Keratinocyte (primary cell): Measurements from ENCODE around the gene CILP2. TPM values are rescaled to one million over a fixed set of nuclear protein-coding genes. Genes with fewer than 3 reads are reported as not detected.

Experiments used
- DNase-seq: peaks from one replicate; pipeline ENCODE4 v3.0.0-alpha.2; 2011; ENCODE audit warnings: low read depth, missing footprints, low spot score
- FAIRE-seq: peaks from 2 replicates; lab custom pipeline; 2011; peaks lifted over from hg19 to GRCh38; lab: Jason Lieb, UNC
- H2AFZ ChIP-seq: 2 replicates; pipeline ENCODE4 v1.6.0; 2012; ENCODE audit warnings: low read length, control low read depth, inconsistent platforms; ENCODE audit not compliant: control insufficient read depth
- H3K27ac ChIP-seq: 2 replicates; pipeline ENCODE4 v1.5.1; 2011; ENCODE audit warnings: low read length; ENCODE audit not compliant: control insufficient read depth, insufficient read depth
- H3K27me3 ChIP-seq: 3 replicates; pipeline ENCODE4 v1.6.0; 2011; ENCODE audit warnings: low read length; ENCODE audit not compliant: control insufficient read depth, insufficient read depth; ENCODE audit errors: extremely low read depth
- H3K36me3 ChIP-seq, 2 experiments: 2 replicates in 1 of 2; 3 replicates in 1 of 2; pipeline ENCODE4 v1.5.1; 2011; ENCODE audit warnings: low read length in 2 of 2, mild to moderate bottlenecking in 1 of 2; ENCODE audit not compliant: control insufficient read depth in 2 of 2, insufficient read depth in 2 of 2; ENCODE audit errors: extremely low read depth in 1 of 2
- H3K4me1 ChIP-seq: 3 replicates; pipeline ENCODE4 v1.5.1; 2011; ENCODE audit warnings: low read length; ENCODE audit not compliant: control insufficient read depth, insufficient read depth; ENCODE audit errors: extremely low read depth
- H3K4me2 ChIP-seq: 3 replicates; pipeline ENCODE4 v1.6.0; 2011; ENCODE audit warnings: low read depth, low read length; ENCODE audit not compliant: control insufficient read depth, insufficient read depth; ENCODE audit errors: extremely low read depth
- H3K4me3 ChIP-seq, 3 experiments: fragments of 200-600 bp in 1 of 3; sonication (generic) in 1 of 3; 2 replicates in 2 of 3; 3 replicates in 1 of 3; pipeline ENCODE4 v1.5.1; 2011 to 2016; ENCODE audit warnings: low read length in 3 of 3, mild to moderate bottlenecking in 3 of 3, control low read depth in 2 of 3, inconsistent platforms in 1 of 3, low read depth in 1 of 3, mixed read lengths in 1 of 3, mixed run types in 1 of 3, moderate library complexity in 1 of 3; ENCODE audit not compliant: control insufficient read depth in 2 of 3, insufficient read depth in 2 of 3; ENCODE audit errors: extremely low read depth in 1 of 3
- H3K79me2 ChIP-seq: 2 replicates; pipeline ENCODE4 v1.6.0; 2012; ENCODE audit warnings: low read length; ENCODE audit not compliant: control insufficient read depth, insufficient read depth
- H3K9ac ChIP-seq: 3 replicates; pipeline ENCODE4 v1.6.0; 2011; ENCODE audit warnings: low read length; ENCODE audit not compliant: control insufficient read depth, insufficient read depth; ENCODE audit errors: extremely low read depth
- H3K9me1 ChIP-seq: 3 replicates; pipeline ENCODE4 v1.6.0; 2011; ENCODE audit warnings: low read length; ENCODE audit not compliant: control insufficient read depth, insufficient read depth; ENCODE audit errors: extremely low read depth
- H3K9me3 ChIP-seq: 2 replicates; pipeline ENCODE4 v1.5.1; 2012; ENCODE audit warnings: low read depth, low read length; ENCODE audit not compliant: control insufficient read depth
- H4K20me1 ChIP-seq: 3 replicates; pipeline ENCODE4 v1.6.0; 2011; ENCODE audit warnings: low read length; ENCODE audit not compliant: control insufficient read depth, insufficient read depth; ENCODE audit errors: extremely low read depth
- EZH2 ChIP-seq: IDR thresholded peaks from one replicate; pipeline ENCODE4 v1.6.1; 2012; ENCODE audit warnings: inconsistent platforms, mild to moderate bottlenecking, low read length, moderate library complexity
- dilution Hi-C: fragments of 300-500 bp; cut with MboI; formaldehyde crosslinking; loops from one replicate; pipeline ENCODE4 v1.7.0; 2020; ENCODE audit warnings: low sequenced_read_pairs; ENCODE audit not compliant: extremely low pct_ligation_motif_present
- polyA plus RNA-seq, 5 experiments: library from polyadenylated mRNA; depleted of rRNA in 3 of 5; stranded (reverse) in 3 of 5; stranded (forward) in 1 of 5; unstranded in 1 of 5; fragments of >200 nt; gene quantifications; 1 replicate in 1 of 5; 2 replicates in 3 of 5; 3 replicates in 1 of 5; pipeline versions ENCODE4 v1.2.1 to v1.2.3, GENCODE V29; 2011 to 2012; ENCODE audit warnings: missing spikeins in 2 of 5, low read depth in 1 of 5, low replicate concordance in 1 of 5
- TF ChIP-seq, protein P1 (sequence below), 3 experiments: IDR thresholded peaks in 1 of 3; conservative IDR thresholded peaks in 1 of 3; optimal IDR thresholded peaks in 1 of 3; 2 replicates in 2 of 3; 3 replicates in 1 of 3; pipeline versions ENCODE3 to v1.5.1; 2011; ENCODE audit warnings: low read length in 3 of 3, mild to moderate bottlenecking in 3 of 3, moderate library complexity in 2 of 3, control low read depth in 1 of 3, inconsistent platforms in 1 of 3; ENCODE audit not compliant: insufficient read depth in 2 of 3; ENCODE audit errors: extremely low read depth in 1 of 3

Gene CILP2
- polyA plus RNA-seq, 1 donor (not counting 4 experiments of a cell fraction or from before 2014, with no cell fraction given): 0.07 TPM

DNA sequence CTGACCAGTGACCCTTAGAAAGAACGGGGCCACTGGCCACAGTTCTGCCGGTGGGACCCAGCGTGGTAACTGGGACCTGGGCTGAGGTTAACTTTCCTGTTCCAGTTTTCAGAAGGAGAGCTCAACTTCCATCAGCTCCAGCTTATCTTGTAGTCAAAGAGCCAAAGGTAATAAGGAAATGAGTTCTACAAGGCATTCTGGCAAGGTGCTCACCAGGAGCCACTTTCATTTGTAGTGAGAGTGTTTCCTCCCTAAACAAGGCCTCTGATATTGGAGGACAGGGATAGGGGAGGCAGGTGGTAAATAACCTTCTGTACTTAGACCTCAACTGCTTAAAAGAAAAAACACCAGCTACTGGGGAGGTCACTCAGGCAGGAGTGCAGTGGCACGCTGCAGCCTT, 42.4 kb downstream of the CILP2 start:
- FAIRE-seq (no peak), DNase-seq (no peak)
- dilution Hi-C loops: no loop called here
- no peak overlapping the region for H3K4me2 ChIP-seq
- H3K79me2 ChIP-seq: no peaks in the 10 kb centered on the region
- H3K27ac ChIP-seq: no peak overlapping the region
- no peaks in the 10 kb centered on the region for H3K9me3 ChIP-seq
- H2AFZ ChIP-seq: no peak overlapping the region
- no peak for TF ChIP-seq EZH2
- TF ChIP-seq, protein P1, sequence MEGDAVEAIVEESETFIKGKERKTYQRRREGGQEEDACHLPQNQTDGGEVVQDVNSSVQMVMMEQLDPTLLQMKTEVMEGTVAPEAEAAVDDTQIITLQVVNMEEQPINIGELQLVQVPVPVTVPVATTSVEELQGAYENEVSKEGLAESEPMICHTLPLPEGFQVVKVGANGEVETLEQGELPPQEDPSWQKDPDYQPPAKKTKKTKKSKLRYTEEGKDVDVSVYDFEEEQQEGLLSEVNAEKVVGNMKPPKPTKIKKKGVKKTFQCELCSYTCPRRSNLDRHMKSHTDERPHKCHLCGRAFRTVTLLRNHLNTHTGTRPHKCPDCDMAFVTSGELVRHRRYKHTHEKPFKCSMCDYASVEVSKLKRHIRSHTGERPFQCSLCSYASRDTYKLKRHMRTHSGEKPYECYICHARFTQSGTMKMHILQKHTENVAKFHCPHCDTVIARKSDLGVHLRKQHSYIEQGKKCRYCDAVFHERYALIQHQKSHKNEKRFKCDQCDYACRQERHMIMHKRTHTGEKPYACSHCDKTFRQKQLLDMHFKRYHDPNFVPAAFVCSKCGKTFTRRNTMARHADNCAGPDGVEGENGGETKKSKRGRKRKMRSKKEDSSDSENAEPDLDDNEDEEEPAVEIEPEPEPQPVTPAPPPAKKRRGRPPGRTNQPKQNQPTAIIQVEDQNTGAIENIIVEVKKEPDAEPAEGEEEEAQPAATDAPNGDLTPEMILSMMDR (optimal IDR thresholded peaks at IDR 0.05 in 1 of 3, IDR thresholded peaks at IDR 0.05 in 1 of 3, conservative IDR thresholded peaks at IDR 0.05 in 1 of 3; ENCODE audit: extremely low read depth in 1 of 3, insufficient read depth in 2 of 3, low read length in 3 of 3): no peak
- H4K20me1 ChIP-seq: no peaks in the 10 kb centered on the region
- H3K9ac ChIP-seq: peak overlapping the region; percentile 7
- no peak overlapping the region for H3K4me3 ChIP-seq
- no peaks in the 10 kb centered on the region for H3K9me1 ChIP-seq
- no peaks in the 10 kb centered on the region for H3K4me1 ChIP-seq
- no peaks in the 10 kb centered on the region for H3K27me3 ChIP-seq
- H3K36me3 ChIP-seq: no peaks in the 10 kb centered on the region

DNA sequence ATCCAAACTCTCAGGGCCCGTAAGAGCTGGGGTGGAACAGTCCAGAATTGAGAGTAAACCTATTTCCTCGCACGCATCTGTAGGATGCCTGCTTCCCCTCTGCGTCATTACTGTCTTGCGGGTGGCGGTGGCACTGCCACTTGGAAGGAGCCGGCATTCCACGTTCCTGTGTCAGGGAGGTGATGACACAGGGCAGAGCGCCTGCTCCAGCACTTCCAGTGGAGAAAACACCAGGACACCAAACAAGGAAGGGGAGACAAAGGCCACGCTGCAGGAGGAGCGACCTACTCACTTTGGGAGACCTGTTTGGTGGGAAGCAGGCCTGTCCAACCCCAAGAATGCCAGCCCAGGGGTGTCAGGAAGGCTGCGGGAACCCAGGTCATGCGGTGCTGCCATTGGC, 43.3 kb downstream of the CILP2 start:
- Histone ChIP-seq H3K27ac (no peak overlapping the region), H3K4me2 (no peak overlapping the region), H3K9me1 (no peaks in the 10 kb centered on the region), H3K4me1 (no peaks in the 10 kb centered on the region), H3K9ac (no peak overlapping the region), H2AFZ (no peak overlapping the region), H3K36me3 (no peaks in the 10 kb centered on the region), H3K4me3 (no peak overlapping the region), H3K27me3 (no peaks in the 10 kb centered on the region), H4K20me1 (no peaks in the 10 kb centered on the region), H3K9me3 (no peaks in the 10 kb centered on the region), H3K79me2 (no peaks in the 10 kb centered on the region)
- DNase-seq: no peak
- dilution Hi-C loops: no loop called here
- no peak for TF ChIP-seq EZH2
- TF ChIP-seq, protein P1 (optimal IDR thresholded peaks at IDR 0.05 in 1 of 3, IDR thresholded peaks at IDR 0.05 in 1 of 3, conservative IDR thresholded peaks at IDR 0.05 in 1 of 3; ENCODE audit: extremely low read depth in 1 of 3, insufficient read depth in 2 of 3, low read length in 3 of 3): no peak
- no peak for FAIRE-seq
